ENCODE data around the gene PDCD5.

DNA sequence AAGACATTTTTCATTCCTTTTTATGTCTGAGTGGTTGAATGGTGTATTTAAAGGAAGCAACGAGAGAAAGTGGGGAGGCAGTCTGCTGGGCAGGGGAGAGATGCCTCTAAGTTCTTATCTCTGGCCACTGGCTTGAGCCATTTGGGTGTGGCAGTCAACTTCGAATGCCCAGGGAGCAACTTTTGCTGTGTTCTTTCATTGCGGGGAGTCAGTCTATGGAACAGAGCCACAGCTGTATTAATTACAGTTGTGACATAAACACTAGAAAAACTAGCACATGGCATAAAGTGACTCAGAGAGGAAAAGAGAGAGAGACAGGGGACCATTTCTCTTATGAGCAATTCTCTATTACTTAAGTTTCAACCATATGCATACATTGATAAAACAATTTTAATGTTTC lies 40.4 kb upstream of the PDCD5 start:
- TF ChIP-seq ELF4 (IDR thresholded peaks at IDR 0.05) (no peak), L3MBTL2 (conservative IDR thresholded peaks at IDR 0.05) (no peak)
